SK-N-SH (cell line): Measurements from ENCODE around the gene RASD2. TPM values are rescaled to one million over a fixed set of nuclear protein-coding genes. Genes with fewer than 3 reads are reported as not detected.

ENCODE experiments used
- CTCF ChIA-PET: fragments of 300-600, 350-600 bp; formaldehyde crosslinking; extraction: SDS; loops from one replicate; lab custom pipeline; 2021; lab: Yijun Ruan, JAX
- POLR2A ChIA-PET: fragments of 350-600 bp; sonication (Branson Sonifier 250); formaldehyde crosslinking; extraction: SDS; loops from one replicate; lab custom pipeline; 2020; ENCODE audit warnings: antibody characterized with exemption, inconsistent platforms; lab: Yijun Ruan, JAX
- DNase-seq: peaks from one replicate; pipeline ENCODE4 v3.0.0; 2012
- H2AFZ ChIP-seq: fragments of 200-600 bp; sonication (generic); 2 replicates; pipeline ENCODE4 v1.8.1; 2016; ENCODE audit warnings: antibody characterized with exemption, mild to moderate bottlenecking, low read depth
- H3F3A ChIP-seq: fragments of 200-600 bp; sonication (generic); replicated peaks from 2 replicates; pipeline ENCODE3; 2016; ENCODE audit warnings: antibody characterized with exemption, mild to moderate bottlenecking; ENCODE audit not compliant: insufficient read depth
- H3K27ac ChIP-seq, 2 experiments: fragments of 200-500 bp in 1 of 2; fragments of 200-600 bp in 1 of 2; sonication (Bioruptor generic) in 1 of 2; sonication (generic), shearing (Covaris generic) in 1 of 2; 2 replicates each; pipeline versions ENCODE4 v1.5.1 to v1.6.1; 2014 to 2016; ENCODE audit warnings: low read depth in 2 of 2, inconsistent platforms in 1 of 2, low read length in 1 of 2, mild to moderate bottlenecking in 1 of 2, mixed read lengths in 1 of 2
- H3K27me3 ChIP-seq: fragments of 200-600 bp; sonication (generic), shearing (Covaris generic); 2 replicates; pipeline ENCODE4 v1.6.1; 2016; ENCODE audit warnings: mixed run types; ENCODE audit not compliant: insufficient read depth
- H3K36me3 ChIP-seq, 2 experiments: fragments of 200-500 bp in 1 of 2; fragments of 200-600 bp in 1 of 2; sonication (Bioruptor generic) in 1 of 2; sonication (generic) in 1 of 2; replicated peaks in 1 of 2; 2 replicates each; pipeline versions ENCODE3 to v1.5.1; 2014 to 2016; ENCODE audit warnings: low read length in 1 of 2, mild to moderate bottlenecking in 1 of 2; ENCODE audit not compliant: insufficient read depth in 2 of 2, control insufficient read depth in 1 of 2
- H3K4me1 ChIP-seq, 2 experiments: fragments of 200-500 bp in 1 of 2; fragments of 200-600 bp in 1 of 2; sonication (Bioruptor generic) in 1 of 2; sonication (generic), shearing (Covaris generic) in 1 of 2; 2 replicates each; pipeline versions ENCODE4 v1.5.1 to v1.6.1; 2014 to 2016; ENCODE audit warnings: low read depth in 1 of 2, low read length in 1 of 2, mixed run types in 1 of 2; ENCODE audit not compliant: insufficient read depth in 2 of 2, control insufficient read depth in 1 of 2
- H3K4me2 ChIP-seq: fragments of 200-600 bp; sonication (generic), shearing (Covaris generic); 2 replicates; pipeline ENCODE4 v1.6.1; 2017; ENCODE audit warnings: mixed run types
- H3K4me3 ChIP-seq, 2 experiments: fragments of 200-500 bp in 1 of 2; fragments of 200-600 bp in 1 of 2; sonication (Bioruptor generic) in 1 of 2; sonication (generic), shearing (Covaris generic) in 1 of 2; 2 replicates each; pipeline versions ENCODE4 v1.5.1 to v1.8.1; 2014 to 2016; ENCODE audit warnings: low read depth in 2 of 2, inconsistent platforms in 1 of 2, low read length in 1 of 2, mild to moderate bottlenecking in 1 of 2, mixed read lengths in 1 of 2, moderate library complexity in 1 of 2
- H3K79me2 ChIP-seq: fragments of 200-600 bp; sonication (generic); 2 replicates; pipeline ENCODE4 v1.8.1; 2017; ENCODE audit warnings: mild to moderate bottlenecking; ENCODE audit not compliant: insufficient read depth
- H3K9ac ChIP-seq: fragments of 200-600 bp; sonication (generic); 2 replicates; pipeline ENCODE4 v1.6.1; 2017; ENCODE audit warnings: mixed run types
- H3K9me2 ChIP-seq: fragments of 200-600 bp; sonication (generic); 2 replicates; pipeline ENCODE4 v1.6.1; 2017; ENCODE audit warnings: mixed run types
- H3K9me3 ChIP-seq: fragments of 200-600 bp; sonication (generic); 2 replicates; pipeline ENCODE4 v1.6.1; 2017; ENCODE audit warnings: mixed run types, mild to moderate bottlenecking, moderate library complexity
- H4K20me1 ChIP-seq: fragments of 200-600 bp; sonication (generic); 2 replicates; pipeline ENCODE4 v1.6.1; 2017; ENCODE audit warnings: mild to moderate bottlenecking, mixed run types; ENCODE audit not compliant: insufficient read depth
- CHD2 ChIP-seq: fragments of 150-350 bp; IDR thresholded peaks from 2 replicates; pipeline ENCODE4 v1.6.1; 2018; ENCODE audit warnings: low read length; ENCODE audit not compliant: partially characterized antibody
- ELF1 ChIP-seq: IDR thresholded peaks from 2 replicates; pipeline ENCODE4 v1.4.0; 2012
- FOXM1 ChIP-seq: IDR thresholded peaks from 2 replicates; pipeline ENCODE4 v1.4.0; 2012; ENCODE audit warnings: low read depth, mild to moderate bottlenecking
- GATA2 ChIP-seq: sonication (generic); formaldehyde crosslinking; IDR thresholded peaks from 2 replicates; pipeline ENCODE4 v1.5.0; 2020; ENCODE audit warnings: mild to moderate bottlenecking, missing genetic modification reagents
- MEF2A ChIP-seq: IDR thresholded peaks from 2 replicates; pipeline ENCODE4 v1.4.0; 2012; ENCODE audit warnings: low read depth, borderline replicate concordance
- NFIC ChIP-seq: IDR thresholded peaks from 2 replicates; pipeline ENCODE4 v1.4.0; 2012; ENCODE audit warnings: borderline replicate concordance
- NRF1 ChIP-seq: IDR thresholded peaks from 2 replicates; pipeline ENCODE4 v1.6.1; 2012; ENCODE audit warnings: low read depth, mild to moderate bottlenecking, low read length
- POLR2AphosphoS5 ChIP-seq: IDR thresholded peaks from 2 replicates; pipeline ENCODE4 v1.6.1; 2012; ENCODE audit warnings: low read depth, low read length
- RAD21 ChIP-seq: IDR thresholded peaks from 2 replicates; pipeline ENCODE4 v1.6.1; 2012; ENCODE audit warnings: mild to moderate bottlenecking, low read length
- RXRA ChIP-seq: IDR thresholded peaks from 2 replicates; pipeline ENCODE4 v1.4.0; 2012; ENCODE audit warnings: low read depth, mild to moderate bottlenecking, borderline replicate concordance
- SIN3A ChIP-seq: IDR thresholded peaks from 2 replicates; pipeline ENCODE4 v1.6.1; 2012; ENCODE audit warnings: low read depth, mild to moderate bottlenecking, low read length, moderate library complexity, borderline replicate concordance
- TAF1 ChIP-seq: IDR thresholded peaks from 2 replicates; pipeline ENCODE4 v1.6.1; 2012; ENCODE audit warnings: low read depth, mild to moderate bottlenecking, low read length, moderate library complexity, borderline replicate concordance
- TCF12 ChIP-seq: IDR thresholded peaks from 2 replicates; pipeline ENCODE4 v1.4.0; 2012
- TEAD4 ChIP-seq: IDR thresholded peaks from 2 replicates; pipeline ENCODE4 v1.4.0; 2012; ENCODE audit warnings: mild to moderate bottlenecking, borderline replicate concordance; ENCODE audit not compliant: insufficient read depth
- USF1 ChIP-seq: IDR thresholded peaks from 2 replicates; pipeline ENCODE4 v1.4.0; 2012; ENCODE audit warnings: low read depth, borderline replicate concordance
- WGBS: methylation state at CpG from one replicate; pipeline ENCODE4 v1.1.6; 2017; ENCODE audit warnings: low lambda C conversion rate; 5-methylcytosine and 5-hydroxymethylcytosine counted together
- polyA plus RNA-seq, 3 experiments: library from polyadenylated mRNA; depleted of rRNA; stranded (reverse); fragments of >200 nt; gene quantifications; 2 replicates each; pipeline ENCODE4 v1.2.3, GENCODE V29; 2012
- TF ChIP-seq, protein P1 (sequence below): IDR thresholded peaks from 2 replicates; pipeline ENCODE4; 2012
- TF ChIP-seq, protein P2 (sequence below): IDR thresholded peaks from 2 replicates; pipeline ENCODE4 v1.4.0; 2012; ENCODE audit warnings: low read depth, borderline replicate concordance
- TF ChIP-seq, protein P3 (sequence below): IDR thresholded peaks from 2 replicates; pipeline ENCODE4 v1.6.1; 2012; ENCODE audit warnings: mild to moderate bottlenecking, low read depth, low read length, moderate library complexity

Gene RASD2
- polyA plus RNA-seq, 1 of the 3 experiments (the other 2 are of a cell fraction), result 0.30 TPM

DNA sequence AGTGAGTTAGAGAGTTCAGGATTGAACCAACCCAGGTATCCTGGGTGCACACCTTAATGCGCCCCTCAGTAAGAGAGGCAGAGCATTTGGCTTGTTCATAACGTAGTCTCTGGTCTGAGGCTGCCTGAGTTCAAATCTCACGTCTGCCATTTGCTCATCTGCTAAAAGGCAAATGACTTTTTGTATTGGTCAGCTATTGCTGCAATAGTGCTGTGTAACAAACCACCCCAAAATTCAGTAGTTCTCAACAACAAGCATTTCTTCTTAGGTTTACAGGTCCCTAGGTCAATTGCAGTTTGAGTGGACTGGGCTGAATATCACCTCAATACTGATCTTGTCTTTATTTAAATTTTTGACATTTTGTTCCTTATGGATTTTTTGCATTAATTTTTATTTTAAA, 18.1 kb downstream of the RASD2 start:
- Histone ChIP-seq H3K27ac (no peak overlapping the region), H3F3A (no peaks in the 10 kb centered on the region), H3K27me3 (no peaks in the 10 kb centered on the region), H4K20me1 (no peaks in the 10 kb centered on the region), H2AFZ (no peak overlapping the region), H3K79me2 (no peaks in the 10 kb centered on the region), H3K4me3 (no peak overlapping the region), H3K4me1 (peaks cover 0 to 21% of the 10 kb centered on the region in 2 experiments; a peak in 2 of 4 replicates), H3K9me3 (no peaks in the 10 kb centered on the region), H3K4me2 (no peak overlapping the region), H3K36me3 (no peaks in the 10 kb centered on the region), H3K9ac (no peak overlapping the region), H3K9me2 (no peaks in the 10 kb centered on the region)
- CTCF ChIA-PET, result no interaction called here
- POLR2A ChIA-PET, result interaction anchor here (0.6 kb wide), 1 partner anchor 18 kb away, joined by 3 read pairs; no protein-coding TSS in a partner anchor
- no peak for DNase-seq
- WGBS, result 60% methylated on average over 3 of the region's 3 CpGs
- TF ChIP-seq TAF1, result no peak
- TF ChIP-seq POLR2AphosphoS5, result no peak
- TF ChIP-seq NFIC, result no peak
- no peak for TF ChIP-seq TEAD4

GRCh38 chr22:35559354-35560005, 18.8 kb downstream of the RASD2 start:
- Histone ChIP-seq H3K27me3 (no peaks in the 10 kb centered on the region), H3K27ac (no peak overlapping the region), H3K9me2 (no peaks in the 10 kb centered on the region), H3K4me2 (no peak overlapping the region), H3K4me1 (peaks cover 0 to 24% of the 10 kb centered on the region in 2 experiments; a peak in 2 of 4 replicates), H3K36me3 (no peaks in the 10 kb centered on the region), H3F3A (no peaks in the 10 kb centered on the region), H3K4me3 (no peak overlapping the region), H4K20me1 (no peaks in the 10 kb centered on the region), H3K9me3 (no peaks in the 10 kb centered on the region), H2AFZ (no peak overlapping the region), H3K79me2 (no peaks in the 10 kb centered on the region), H3K9ac (no peak overlapping the region)
- TF ChIP-seq RAD21 (no peak), NRF1 (no peak), FOXM1 (no peak), USF1 (no peak), MEF2A (no peak), RXRA (no peak), GATA2 (CRISPR knock-in tag) (no peak), ELF1 (no peak), CHD2 (no peak), TCF12 (no peak), SIN3A (no peak)
- TF ChIP-seq, protein P1, sequence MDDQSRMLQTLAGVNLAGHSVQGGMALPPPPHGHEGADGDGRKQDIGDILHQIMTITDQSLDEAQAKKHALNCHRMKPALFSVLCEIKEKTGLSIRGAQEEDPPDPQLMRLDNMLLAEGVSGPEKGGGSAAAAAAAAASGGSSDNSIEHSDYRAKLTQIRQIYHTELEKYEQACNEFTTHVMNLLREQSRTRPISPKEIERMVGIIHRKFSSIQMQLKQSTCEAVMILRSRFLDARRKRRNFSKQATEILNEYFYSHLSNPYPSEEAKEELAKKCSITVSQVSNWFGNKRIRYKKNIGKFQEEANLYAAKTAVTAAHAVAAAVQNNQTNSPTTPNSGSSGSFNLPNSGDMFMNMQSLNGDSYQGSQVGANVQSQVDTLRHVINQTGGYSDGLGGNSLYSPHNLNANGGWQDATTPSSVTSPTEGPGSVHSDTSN, result no peak
- TF ChIP-seq, protein P2, sequence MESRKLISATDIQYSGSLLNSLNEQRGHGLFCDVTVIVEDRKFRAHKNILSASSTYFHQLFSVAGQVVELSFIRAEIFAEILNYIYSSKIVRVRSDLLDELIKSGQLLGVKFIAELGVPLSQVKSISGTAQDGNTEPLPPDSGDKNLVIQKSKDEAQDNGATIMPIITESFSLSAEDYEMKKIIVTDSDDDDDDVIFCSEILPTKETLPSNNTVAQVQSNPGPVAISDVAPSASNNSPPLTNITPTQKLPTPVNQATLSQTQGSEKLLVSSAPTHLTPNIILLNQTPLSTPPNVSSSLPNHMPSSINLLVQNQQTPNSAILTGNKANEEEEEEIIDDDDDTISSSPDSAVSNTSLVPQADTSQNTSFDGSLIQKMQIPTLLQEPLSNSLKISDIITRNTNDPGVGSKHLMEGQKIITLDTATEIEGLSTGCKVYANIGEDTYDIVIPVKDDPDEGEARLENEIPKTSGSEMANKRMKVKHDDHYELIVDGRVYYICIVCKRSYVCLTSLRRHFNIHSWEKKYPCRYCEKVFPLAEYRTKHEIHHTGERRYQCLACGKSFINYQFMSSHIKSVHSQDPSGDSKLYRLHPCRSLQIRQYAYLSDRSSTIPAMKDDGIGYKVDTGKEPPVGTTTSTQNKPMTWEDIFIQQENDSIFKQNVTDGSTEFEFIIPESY, result no peak
- TF ChIP-seq, protein P3, sequence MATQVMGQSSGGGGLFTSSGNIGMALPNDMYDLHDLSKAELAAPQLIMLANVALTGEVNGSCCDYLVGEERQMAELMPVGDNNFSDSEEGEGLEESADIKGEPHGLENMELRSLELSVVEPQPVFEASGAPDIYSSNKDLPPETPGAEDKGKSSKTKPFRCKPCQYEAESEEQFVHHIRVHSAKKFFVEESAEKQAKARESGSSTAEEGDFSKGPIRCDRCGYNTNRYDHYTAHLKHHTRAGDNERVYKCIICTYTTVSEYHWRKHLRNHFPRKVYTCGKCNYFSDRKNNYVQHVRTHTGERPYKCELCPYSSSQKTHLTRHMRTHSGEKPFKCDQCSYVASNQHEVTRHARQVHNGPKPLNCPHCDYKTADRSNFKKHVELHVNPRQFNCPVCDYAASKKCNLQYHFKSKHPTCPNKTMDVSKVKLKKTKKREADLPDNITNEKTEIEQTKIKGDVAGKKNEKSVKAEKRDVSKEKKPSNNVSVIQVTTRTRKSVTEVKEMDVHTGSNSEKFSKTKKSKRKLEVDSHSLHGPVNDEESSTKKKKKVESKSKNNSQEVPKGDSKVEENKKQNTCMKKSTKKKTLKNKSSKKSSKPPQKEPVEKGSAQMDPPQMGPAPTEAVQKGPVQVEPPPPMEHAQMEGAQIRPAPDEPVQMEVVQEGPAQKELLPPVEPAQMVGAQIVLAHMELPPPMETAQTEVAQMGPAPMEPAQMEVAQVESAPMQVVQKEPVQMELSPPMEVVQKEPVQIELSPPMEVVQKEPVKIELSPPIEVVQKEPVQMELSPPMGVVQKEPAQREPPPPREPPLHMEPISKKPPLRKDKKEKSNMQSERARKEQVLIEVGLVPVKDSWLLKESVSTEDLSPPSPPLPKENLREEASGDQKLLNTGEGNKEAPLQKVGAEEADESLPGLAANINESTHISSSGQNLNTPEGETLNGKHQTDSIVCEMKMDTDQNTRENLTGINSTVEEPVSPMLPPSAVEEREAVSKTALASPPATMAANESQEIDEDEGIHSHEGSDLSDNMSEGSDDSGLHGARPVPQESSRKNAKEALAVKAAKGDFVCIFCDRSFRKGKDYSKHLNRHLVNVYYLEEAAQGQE, result no peak
- POLR2A ChIA-PET, result interaction anchor here (0.6 kb wide), 1 partner anchor 17 kb away, joined by 3 read pairs; no protein-coding TSS in a partner anchor
- WGBS, result 69% methylated on average over 2 of the region's 2 CpGs
- no peak for DNase-seq
- CTCF ChIA-PET, result no interaction called here
